IPS DF 6.9 (cell line): ENCODE measurements around the gene LTO1.
A peak's percentile ranks its signal among the peaks of the same experiment; 100 is the strongest.

Experiments
- DNase-seq: peaks from one replicate; pipeline ENCODE4 v3.0.0-alpha.2; 2013; ENCODE audit warnings: low read depth, low spot score
- H3K27ac ChIP-seq: one replicate; pipeline ENCODE4 v1.5.1; 2013; ENCODE audit warnings: low read length, control low read depth
- H3K27me3 ChIP-seq: 2 replicates; pipeline ENCODE4 v1.6.1; 2013; ENCODE audit warnings: mild to moderate bottlenecking, low read length; ENCODE audit not compliant: control insufficient read depth, insufficient read depth
- H3K36me3 ChIP-seq: 2 replicates; pipeline ENCODE4 v1.6.1; 2013; ENCODE audit warnings: low read length; ENCODE audit not compliant: control insufficient read depth, insufficient read depth
- H3K4me1 ChIP-seq: 2 replicates; pipeline ENCODE4 v1.6.1; 2013; ENCODE audit warnings: low read length; ENCODE audit not compliant: control insufficient read depth, insufficient read depth
- H3K4me3 ChIP-seq: 2 replicates; pipeline ENCODE4 v1.5.1; 2013; ENCODE audit warnings: mild to moderate bottlenecking, low read length
- H3K9me3 ChIP-seq: 2 replicates; pipeline ENCODE4 v1.6.1; 2013; ENCODE audit warnings: low read length, inconsistent platforms; ENCODE audit not compliant: control insufficient read depth, insufficient read depth
- WGBS: extraction: QIAGEN DNeasy Blood & Tissue Kit; methylation state at CpG from one replicate; pipeline ENCODE4 v1.1.7; 2013; ENCODE audit warnings: mixed read lengths, missing lambda C conversion rate; ENCODE audit not compliant: insufficient read length, insufficient coverage; 5-methylcytosine and 5-hydroxymethylcytosine counted together

The LTO1 gene

DNA sequence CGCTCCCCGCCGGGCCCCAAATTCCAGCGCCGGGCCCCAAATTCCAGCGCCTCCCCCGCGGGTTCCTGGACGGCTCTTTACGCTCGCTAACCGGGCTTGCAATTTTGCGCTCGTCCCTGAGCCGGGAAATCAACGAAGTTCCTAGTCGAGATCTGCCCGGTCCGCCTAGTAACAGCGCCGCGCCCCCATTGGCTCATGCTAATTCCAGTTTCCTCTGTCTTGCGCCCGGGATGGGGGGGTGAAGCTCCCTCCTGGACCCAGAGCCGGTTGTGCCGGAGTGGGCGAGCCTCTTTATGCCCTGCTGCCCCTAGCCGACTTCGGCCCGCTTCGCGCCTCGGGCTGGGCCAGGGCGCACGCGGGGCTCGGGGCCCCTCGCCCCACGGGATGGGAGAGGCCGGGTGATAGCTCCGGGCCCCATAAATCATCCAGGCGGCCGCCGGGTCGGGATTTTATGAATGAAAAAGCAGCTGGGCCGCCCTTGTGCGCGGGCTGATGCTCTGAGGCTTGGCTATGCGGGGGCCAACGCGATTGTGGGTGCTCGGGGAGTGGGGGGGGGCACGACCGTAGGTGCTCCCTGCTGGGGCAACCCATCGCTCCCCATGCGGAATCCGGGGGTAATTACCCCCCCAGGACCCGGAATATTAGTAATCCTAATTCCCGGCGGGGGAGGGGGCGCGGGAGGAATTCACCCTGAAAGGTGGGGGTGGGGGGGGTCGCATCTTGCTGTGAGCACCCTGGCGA lies 36.0 kb downstream of the LTO1 start:
- no peak overlapping the region for H3K27ac ChIP-seq
- H3K9me3 ChIP-seq: no peaks in the 10 kb centered on the region
- peak; percentile 87 for DNase-seq
- H3K36me3 ChIP-seq: peaks cover 7% of the 10 kb centered on the region
- no CpG with 5 or more reads among the region's 64 CpGs for WGBS
- H3K4me3 ChIP-seq: peak overlapping the region; percentile 38; the same call in 1 of the 2 replicates
- H3K27me3 ChIP-seq: no peaks in the 10 kb centered on the region; the same call in 1 of the 2 replicates
- H3K4me1 ChIP-seq: peaks cover 9% of the 10 kb centered on the region

DNA sequence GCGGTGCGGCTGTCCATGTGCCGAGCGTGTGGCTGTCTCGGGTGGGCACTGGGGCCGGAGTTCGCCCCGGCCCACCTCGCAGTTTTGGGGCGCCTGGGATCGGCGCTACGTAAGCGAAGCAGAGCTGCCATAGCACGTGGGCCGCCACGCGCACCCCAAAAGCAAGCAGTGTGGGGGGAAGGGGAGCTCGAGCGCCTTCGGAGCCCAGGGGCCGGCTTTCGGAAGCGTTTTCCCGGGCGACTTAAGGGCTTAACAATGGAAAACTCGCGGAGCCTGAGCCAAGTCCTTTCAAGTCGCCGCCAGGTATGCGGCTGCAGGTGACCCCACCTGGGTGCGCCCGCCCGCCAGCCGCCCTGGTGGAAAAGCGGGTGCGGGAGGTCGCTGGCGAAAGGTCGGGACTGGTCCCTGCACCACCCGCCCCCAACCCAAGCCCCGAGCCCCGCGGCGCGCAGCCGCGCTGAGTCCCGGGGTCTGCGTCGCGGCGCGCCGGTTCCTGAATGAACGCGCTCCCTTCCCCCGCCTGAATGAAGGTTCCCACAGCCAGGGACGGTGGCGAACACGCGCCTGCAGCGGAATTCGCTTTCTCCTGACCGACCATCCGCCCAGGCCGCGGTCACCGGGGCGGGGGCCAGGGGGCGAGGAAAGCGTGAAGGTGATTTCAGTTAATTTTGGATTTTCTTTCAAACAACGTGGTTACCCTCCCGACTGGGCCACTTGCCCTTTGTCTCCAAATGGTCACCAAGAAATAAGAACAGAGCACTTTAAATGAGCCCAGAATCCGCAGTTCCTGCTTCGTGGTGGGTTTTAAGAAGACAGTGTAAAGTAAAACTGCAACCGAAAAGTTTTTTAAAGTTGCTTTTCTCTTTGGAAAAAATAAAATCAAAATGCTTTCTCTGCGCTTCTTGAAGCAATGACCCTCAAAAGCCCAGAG lies 36.9 kb downstream of the LTO1 start:
- no peaks in the 10 kb centered on the region for H3K9me3 ChIP-seq
- H3K36me3 ChIP-seq: no peaks in the 10 kb centered on the region
- H3K4me1 ChIP-seq: peaks cover 4% of the 10 kb centered on the region
- no CpG with 5 or more reads among the region's 78 CpGs for WGBS
- DNase-seq: no peak
- no peaks in the 10 kb centered on the region; the same call in 1 of the 2 replicates for H3K27me3 ChIP-seq
- peak overlapping the region; percentile 30; the same call in 1 of the 2 replicates for H3K4me3 ChIP-seq
- no peak overlapping the region for H3K27ac ChIP-seq

DNA sequence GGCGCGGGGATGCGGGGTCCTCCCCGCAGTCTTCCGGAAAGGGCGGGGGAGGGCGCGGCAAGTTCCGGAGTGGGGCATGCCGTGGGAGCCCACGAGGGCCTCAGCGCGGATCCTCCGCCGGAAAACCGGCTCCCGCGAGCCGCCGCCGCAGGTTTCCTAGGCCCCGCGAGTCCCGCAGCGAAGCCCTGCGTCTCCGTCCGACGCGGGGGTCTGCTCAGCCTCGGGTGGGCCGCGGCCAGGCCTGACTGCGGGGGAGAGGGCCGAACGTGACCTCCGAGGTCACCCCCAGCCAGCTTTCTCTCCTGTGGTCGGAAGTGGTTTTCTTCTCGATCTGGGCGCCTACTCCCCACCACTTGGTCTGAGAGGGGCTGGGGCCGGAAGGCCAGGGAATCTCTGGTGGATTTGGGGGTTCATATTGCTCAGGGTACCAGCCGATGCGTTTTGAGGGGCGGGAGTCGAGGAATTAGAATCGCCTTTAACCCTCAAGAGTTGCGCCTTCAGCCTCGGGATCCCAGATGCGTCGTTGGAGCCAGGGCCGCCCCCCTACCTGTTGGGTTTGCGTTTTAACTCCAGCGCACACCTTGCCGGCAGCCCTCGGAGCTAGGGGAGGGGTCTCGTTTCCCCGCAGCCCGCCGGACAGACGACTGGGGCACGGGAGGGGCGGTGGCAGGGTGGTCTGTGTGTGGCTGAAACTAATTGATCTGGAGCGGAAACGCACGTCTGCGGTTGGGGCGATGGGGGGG lies 37.8 kb downstream of the LTO1 start:
- no CpG with 5 or more reads among the region's 67 CpGs for WGBS
- Histone ChIP-seq H3K36me3 (no peaks in the 10 kb centered on the region), H3K4me3 (peak overlapping the region; percentile 30; the same call in 1 of the 2 replicates), H3K27me3 (no peaks in the 10 kb centered on the region; the same call in 1 of the 2 replicates), H3K4me1 (peaks cover 4% of the 10 kb centered on the region), H3K9me3 (no peaks in the 10 kb centered on the region), H3K27ac (no peak overlapping the region)
- DNase-seq: no peak

DNA sequence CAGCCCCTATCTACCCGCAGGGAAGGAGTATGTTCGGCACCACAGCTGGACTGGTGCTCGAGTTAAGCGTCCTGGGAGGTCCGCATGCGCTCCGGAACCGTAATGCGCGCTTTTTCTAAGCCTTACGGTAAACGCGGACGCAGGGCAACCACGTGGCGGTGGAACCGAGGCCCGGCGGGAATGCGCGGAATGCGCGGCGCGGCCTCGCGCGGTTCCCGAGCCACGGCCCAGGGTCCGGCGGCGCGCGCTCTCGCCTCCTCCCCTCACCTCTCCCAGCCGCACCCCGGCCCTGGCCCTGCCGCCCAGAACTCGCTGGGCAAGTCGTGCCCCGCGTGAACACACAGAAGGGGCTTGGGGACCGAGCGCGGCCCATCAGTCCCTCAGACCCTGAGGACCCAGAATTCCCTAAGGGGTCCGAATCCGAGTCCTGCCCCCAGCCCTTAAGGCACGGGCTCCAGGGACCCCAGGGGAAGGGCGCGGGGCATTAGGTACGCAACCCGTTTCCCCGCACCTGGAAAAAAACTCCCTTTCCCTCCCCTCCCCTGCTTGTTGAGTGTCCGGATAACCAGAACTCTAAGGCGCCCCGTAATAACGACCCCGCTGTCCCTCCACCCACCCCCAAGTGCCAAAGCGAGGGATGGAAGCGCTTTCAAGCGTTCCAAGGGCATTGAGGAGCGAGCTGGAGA lies 38.5 kb downstream of the LTO1 start:
- Histone ChIP-seq H3K27ac (no peak overlapping the region), H3K9me3 (no peaks in the 10 kb centered on the region), H3K36me3 (no peaks in the 10 kb centered on the region), H3K27me3 (no peaks in the 10 kb centered on the region; the same call in 1 of the 2 replicates), H3K4me3 (peak overlapping the region; percentile 30; the same call in 1 of the 2 replicates), H3K4me1 (peaks cover 4% of the 10 kb centered on the region)
- peak; percentile 71 for DNase-seq
- WGBS: no CpG with 5 or more reads among the region's 63 CpGs

DNA sequence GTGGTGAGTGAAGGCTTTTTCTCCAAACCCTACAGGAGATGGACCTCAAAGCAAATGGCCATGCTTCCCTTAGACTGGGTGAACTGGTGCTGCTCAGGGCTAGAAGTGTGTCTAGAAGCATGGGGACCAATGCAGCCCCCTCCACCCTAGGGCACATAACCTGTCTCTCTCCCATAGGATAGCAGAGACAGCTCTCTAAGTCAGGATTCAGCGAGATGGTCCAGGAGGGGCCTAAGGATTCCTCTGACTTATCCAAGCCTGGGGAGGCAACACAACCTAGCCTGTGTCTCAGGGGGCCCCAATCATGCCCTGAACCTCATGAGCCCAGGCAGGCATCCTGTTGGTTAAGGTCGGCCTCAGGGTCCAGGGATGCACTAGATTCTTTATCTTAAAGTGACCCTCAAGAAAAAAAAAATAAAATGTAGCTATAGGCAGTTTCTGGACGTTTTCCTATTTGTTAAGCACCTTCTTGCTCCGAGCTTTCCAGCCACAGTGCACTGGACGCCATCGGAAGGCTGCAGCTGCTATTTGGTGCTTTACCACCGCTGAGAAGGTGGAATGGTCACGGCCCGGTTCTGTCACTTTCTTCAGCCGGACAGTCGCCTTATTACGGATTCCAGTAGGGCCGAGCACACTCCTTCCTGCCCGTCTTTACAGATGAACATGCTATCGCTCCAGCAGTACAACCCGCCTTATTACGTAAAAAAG lies 39.2 kb downstream of the LTO1 start:
- WGBS: no CpG with 5 or more reads among the region's 17 CpGs
- DNase-seq: no peak
- no peaks in the 10 kb centered on the region for H3K9me3 ChIP-seq
- no peaks in the 10 kb centered on the region for H3K36me3 ChIP-seq
- peaks cover 4% of the 10 kb centered on the region for H3K4me1 ChIP-seq
- no peaks in the 10 kb centered on the region; the same call in 1 of the 2 replicates for H3K27me3 ChIP-seq
- no peak overlapping the region for H3K27ac ChIP-seq
- H3K4me3 ChIP-seq: peak overlapping the region; percentile 30; the same call in 1 of the 2 replicates

DNA sequence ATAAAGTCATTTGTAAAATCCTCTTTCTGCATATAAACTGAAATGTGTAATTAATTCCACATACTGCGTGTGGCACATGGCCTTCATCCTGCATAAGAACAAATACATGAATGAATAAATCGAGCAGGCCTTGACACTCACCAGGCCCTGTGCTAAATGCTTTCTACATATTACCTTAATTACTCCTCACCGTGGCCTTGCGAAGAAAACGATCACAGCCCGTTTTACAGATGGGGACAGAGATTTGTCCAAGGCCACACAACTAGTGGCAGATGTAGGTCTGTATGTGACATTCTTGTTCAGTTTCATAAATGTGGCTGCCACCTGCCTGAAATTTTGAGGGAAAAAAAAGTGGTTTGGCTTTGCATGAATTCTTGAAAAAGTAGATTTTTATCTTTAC lies 40.0 kb downstream of the LTO1 start:
- DNase-seq: no peak
- Histone ChIP-seq H3K27me3 (no peaks in the 10 kb centered on the region; the same call in 1 of the 2 replicates), H3K27ac (no peak overlapping the region), H3K4me3 (no peak overlapping the region), H3K9me3 (no peaks in the 10 kb centered on the region), H3K4me1 (peaks cover 4% of the 10 kb centered on the region), H3K36me3 (no peaks in the 10 kb centered on the region)
- no CpG with 5 or more reads among the region's 6 CpGs for WGBS

DNA sequence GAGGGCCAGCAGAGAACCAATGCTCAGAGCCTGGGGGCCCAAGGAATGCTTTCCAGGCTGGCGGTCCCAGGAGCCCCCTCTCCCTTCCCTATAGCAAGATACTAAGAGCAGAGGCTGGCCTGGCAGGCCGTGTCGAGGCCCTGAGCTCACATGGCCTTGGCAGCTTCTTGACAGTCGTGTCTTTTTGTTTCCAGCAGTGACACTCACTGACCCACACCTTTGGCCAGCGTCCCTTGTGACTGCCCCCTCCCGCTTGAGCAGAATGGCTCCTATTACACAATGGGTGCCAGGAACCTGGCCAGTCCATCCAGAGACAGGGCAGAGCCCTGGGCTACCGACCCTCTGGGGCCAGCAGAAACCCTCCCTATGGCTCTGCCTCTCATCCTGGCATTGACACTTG lies 40.6 kb downstream of the LTO1 start:
- no CpG with 5 or more reads among the region's 7 CpGs for WGBS
- no peaks in the 10 kb centered on the region; the same call in 1 of the 2 replicates for H3K27me3 ChIP-seq
- no peak for DNase-seq
- no peaks in the 10 kb centered on the region for H3K36me3 ChIP-seq
- no peaks in the 10 kb centered on the region for H3K9me3 ChIP-seq
- no peak overlapping the region for H3K27ac ChIP-seq
- H3K4me1 ChIP-seq: peaks cover 4% of the 10 kb centered on the region
- no peak overlapping the region for H3K4me3 ChIP-seq

DNA sequence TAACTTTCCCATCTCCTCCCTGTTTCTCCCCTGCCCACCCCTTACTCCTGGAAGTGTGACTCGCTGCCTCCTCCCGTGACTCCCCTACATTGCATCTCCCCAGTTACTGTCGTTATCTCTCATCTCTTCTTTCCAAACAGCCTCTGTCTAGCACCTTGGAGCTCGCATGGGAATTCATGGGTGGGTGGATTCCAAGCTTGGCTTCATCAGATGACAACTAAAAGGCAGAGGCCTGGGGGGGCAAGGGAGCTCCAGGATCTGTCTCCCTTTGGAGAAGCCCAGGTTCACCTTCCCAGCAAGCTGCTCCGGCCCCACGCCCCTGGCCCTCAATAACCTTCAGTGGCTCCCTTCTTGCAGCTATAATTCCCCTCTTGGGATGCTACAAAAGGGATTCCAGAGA lies 41.1 kb downstream of the LTO1 start:
- H3K9me3 ChIP-seq: no peaks in the 10 kb centered on the region
- WGBS: no CpG with 5 or more reads among the region's 6 CpGs
- no peak overlapping the region for H3K4me3 ChIP-seq
- H3K4me1 ChIP-seq: peaks cover 4% of the 10 kb centered on the region
- H3K27ac ChIP-seq: no peak overlapping the region
- no peaks in the 10 kb centered on the region; the same call in 1 of the 2 replicates for H3K27me3 ChIP-seq
- no peaks in the 10 kb centered on the region for H3K36me3 ChIP-seq
- DNase-seq: no peak

DNA sequence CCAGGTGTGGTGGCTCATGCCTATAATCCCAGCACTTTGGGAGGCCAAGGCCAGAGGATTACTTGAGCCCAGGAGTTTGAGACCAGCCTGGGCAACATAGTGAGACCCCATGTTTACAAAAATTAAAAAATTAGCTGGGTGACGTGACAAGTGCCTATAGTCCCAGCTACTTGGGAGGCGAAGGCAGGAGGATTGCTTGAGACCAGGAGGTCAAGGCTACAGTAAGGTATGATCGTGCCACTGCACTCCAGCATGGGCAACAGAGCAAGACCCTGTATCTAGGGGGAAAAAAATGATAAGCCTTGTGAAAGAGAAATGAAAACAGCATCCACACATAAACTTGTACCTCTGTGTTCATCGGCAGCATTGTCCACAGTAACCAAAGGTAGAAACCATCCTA lies 42.3 kb downstream of the LTO1 start:
- Histone ChIP-seq H3K27me3 (no peaks in the 10 kb centered on the region; the same call in 1 of the 2 replicates), H3K9me3 (no peaks in the 10 kb centered on the region), H3K4me3 (no peak overlapping the region), H3K36me3 (no peaks in the 10 kb centered on the region), H3K27ac (no peak overlapping the region), H3K4me1 (peaks cover 4% of the 10 kb centered on the region)
- WGBS: no CpG with 5 or more reads among the region's 4 CpGs
- no peak for DNase-seq
